K562 (cell line): ENCODE measurements around the gene GRIK5. TPM values are rescaled to one million over a fixed set of nuclear protein-coding genes. Genes with fewer than 3 reads are reported as not detected.

Source experiments
- ASH1L ChIP-seq: fragments of 450-650 bp; IDR thresholded peaks from 2 replicates; pipeline ENCODE4 v1.6.1; 2018; ENCODE audit warnings: borderline replicate concordance, mild to moderate bottlenecking, low read depth; ENCODE audit not compliant: partially characterized antibody
- CXXC5 ChIP-seq: fragments of 250-450 bp; sonication (Bioruptor Pico); IDR thresholded peaks from 2 replicates; pipeline ENCODE4 v1.8.0; 2022; ENCODE audit warnings: inconsistent platforms, mild to moderate bottlenecking, moderate library complexity
- ETV5 ChIP-seq: sonication (generic); formaldehyde crosslinking; IDR thresholded peaks from 2 replicates; pipeline ENCODE4 v1.4.0; 2020; ENCODE audit warnings: low read depth, mild to moderate bottlenecking, missing genetic modification reagents
- GABPA ChIP-seq: fragments of 200-800 bp; sonication (Bioruptor generic); conservative IDR thresholded peaks from 2 replicates; pipeline ENCODE4 v1.6.1; 2016; ENCODE audit warnings: low read depth, missing genetic modification characterization, missing compliant biosample characterization
- MXI1 ChIP-seq: IDR thresholded peaks from 2 replicates; pipeline ENCODE4 v1.6.1; 2011; ENCODE audit warnings: low read depth, mild to moderate bottlenecking, improper control_type of control experiment, low read length
- MYC ChIP-seq, 2 experiments: fragments of 250-450 bp in 1 of 2; sonication (Bioruptor Pico) in 1 of 2; IDR thresholded peaks; 2 replicates each; pipeline versions ENCODE4 v1.5.1 to v1.6.1; 2012 to 2021; ENCODE audit warnings: low read depth in 2 of 2, borderline replicate concordance in 1 of 2, improper control_type of control experiment in 1 of 2, low read length in 1 of 2, mild to moderate bottlenecking in 1 of 2, moderate library complexity in 1 of 2
- NBN ChIP-seq: fragments of 450-650 bp; IDR thresholded peaks from 2 replicates; pipeline ENCODE4 v1.6.1; 2016; ENCODE audit warnings: low read depth, mild to moderate bottlenecking
- NFE2L1 ChIP-seq: fragments of 450-650 bp; IDR thresholded peaks from 2 replicates; pipeline ENCODE4 v1.6.1; 2016; ENCODE audit warnings: missing genetic modification characterization, low read depth, mild to moderate bottlenecking, missing compliant biosample characterization, moderate library complexity, borderline replicate concordance
- NFXL1 ChIP-seq: fragments of 450-650 bp; formaldehyde crosslinking; IDR thresholded peaks from 2 replicates; pipeline ENCODE4 v1.4.0; 2021; ENCODE audit warnings: mild to moderate bottlenecking
- RCOR1 ChIP-seq, 2 experiments: IDR thresholded peaks; 2 replicates each; pipeline ENCODE4 v1.6.1; 2012; ENCODE audit warnings: low read depth in 2 of 2, low read length in 2 of 2, borderline replicate concordance in 1 of 2, improper control_type of control experiment in 1 of 2
- SP1 ChIP-seq: sonication (generic); formaldehyde crosslinking; IDR thresholded peaks from 2 replicates; pipeline ENCODE4 v1.8.1; 2022; ENCODE audit warnings: mild to moderate bottlenecking, missing genetic modification reagents
- TBL1XR1 ChIP-seq, 2 experiments: IDR thresholded peaks; 2 replicates each; pipeline ENCODE4 v1.6.1; 2012; ENCODE audit warnings: improper control_type of control experiment in 2 of 2, low read length in 2 of 2, mild to moderate bottlenecking in 1 of 2
- ZNF224 ChIP-seq: sonication (generic); formaldehyde crosslinking; IDR thresholded peaks from 2 replicates; pipeline ENCODE4 v1.8.0; 2022; ENCODE audit warnings: mild to moderate bottlenecking, missing genetic modification reagents
- ZNF583 ChIP-seq: fragments of 250-450 bp; sonication (Bioruptor Pico); IDR thresholded peaks from 2 replicates; pipeline ENCODE4 v1.4.0; 2020
- ZSCAN29 ChIP-seq: fragments of 450-650 bp; IDR thresholded peaks from 2 replicates; pipeline ENCODE4 v1.6.1; 2017
- polyA plus RNA-seq, 8 experiments: library from polyadenylated mRNA; depleted of rRNA in 4 of 8; stranded (reverse) in 5 of 8; unstranded in 3 of 8; fragments of >200 nt; fragmentation: Nextera tagmentation in 2 of 8; fragmentation: Illumina TruSeq in 1 of 8; extraction: Ambion mirVana in 2 of 8; extraction: Trizol in 1 of 8; gene quantifications; 2 replicates each; pipeline versions ENCODE4 v1.2.1 to v1.2.3, GENCODE V29; 2011 to 2014; ENCODE audit warnings: inconsistent platforms in 1 of 8, missing spikeins in 1 of 8
- total RNA-seq, 7 experiments: library from RNA; depleted of rRNA in 6 of 7; stranded (reverse); fragments of >200 nt in 6 of 7; fragmentation: Illumina TruSeq in 2 of 7; extraction: Trizol in 2 of 7; gene quantifications; 2 replicates each; pipeline versions ENCODE4 v1.2.1 to v1.2.3, GENCODE V29; 2011 to 2021; ENCODE audit warnings: low replicate concordance in 1 of 7
- TF ChIP-seq, protein P1 (sequence below), 2 experiments: fragments of 450-650 bp; formaldehyde crosslinking in 1 of 2; IDR thresholded peaks; 2 replicates each; pipeline versions ENCODE4 v1.4.0 to v1.6.1; 2014 to 2020; ENCODE audit warnings: mild to moderate bottlenecking in 2 of 2, borderline replicate concordance in 1 of 2, low read depth in 1 of 2
- TF ChIP-seq, protein P2 (sequence below), 2 experiments: fragments of 450-650 bp; IDR thresholded peaks; 2 replicates each; pipeline ENCODE4 v1.6.1; 2016

The GRIK5 gene
- total and polyA plus RNA-seq, 9 of the 15 experiments (the other 6 are each of a cell fraction or from before 2014, with no cell fraction given) = 0.04 to 0.55 (median 0.27) TPM; not detected in 2

DNA sequence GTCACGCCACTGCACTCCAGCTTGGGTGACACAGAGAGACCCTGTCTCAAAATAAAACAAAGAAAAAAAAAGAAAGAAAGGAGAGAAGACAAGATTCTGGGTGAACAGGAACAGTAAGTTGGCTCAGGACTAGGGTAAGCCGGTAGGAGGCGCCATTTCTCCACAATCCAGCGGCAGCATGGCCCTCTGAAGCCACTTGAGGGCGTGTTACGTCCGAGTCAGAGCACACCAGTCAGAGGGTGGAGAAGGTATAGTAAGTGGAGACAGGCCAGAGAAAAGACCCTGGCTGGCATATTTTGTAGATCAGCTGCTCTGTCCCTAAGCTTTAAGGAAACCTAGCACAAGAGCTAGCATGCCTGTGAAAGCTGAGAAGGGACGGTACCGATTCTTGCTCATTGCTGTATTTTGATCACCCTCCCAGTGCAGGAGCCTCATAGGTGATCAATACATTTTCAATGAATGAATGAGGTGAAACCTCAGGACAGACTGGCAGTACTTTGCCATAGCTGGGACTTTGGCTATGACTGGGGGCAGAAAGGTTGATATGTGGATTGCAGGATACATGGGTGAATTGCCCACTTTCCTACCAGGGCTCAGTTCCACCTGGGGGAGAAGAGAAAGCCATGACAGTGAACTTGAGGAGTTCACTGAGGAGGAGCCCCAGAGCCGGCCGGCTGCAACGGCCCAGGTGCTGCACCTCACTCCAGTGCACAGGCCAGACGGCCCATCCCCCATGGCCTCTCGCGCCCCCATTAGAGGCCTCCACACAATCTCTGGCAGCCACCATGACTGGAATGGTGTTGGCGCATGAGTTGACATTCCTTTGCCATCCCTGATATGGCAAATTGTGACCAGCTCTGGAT lies 38.8 kb upstream of the GRIK5 start (continued):
- TF ChIP-seq, protein P1, sequence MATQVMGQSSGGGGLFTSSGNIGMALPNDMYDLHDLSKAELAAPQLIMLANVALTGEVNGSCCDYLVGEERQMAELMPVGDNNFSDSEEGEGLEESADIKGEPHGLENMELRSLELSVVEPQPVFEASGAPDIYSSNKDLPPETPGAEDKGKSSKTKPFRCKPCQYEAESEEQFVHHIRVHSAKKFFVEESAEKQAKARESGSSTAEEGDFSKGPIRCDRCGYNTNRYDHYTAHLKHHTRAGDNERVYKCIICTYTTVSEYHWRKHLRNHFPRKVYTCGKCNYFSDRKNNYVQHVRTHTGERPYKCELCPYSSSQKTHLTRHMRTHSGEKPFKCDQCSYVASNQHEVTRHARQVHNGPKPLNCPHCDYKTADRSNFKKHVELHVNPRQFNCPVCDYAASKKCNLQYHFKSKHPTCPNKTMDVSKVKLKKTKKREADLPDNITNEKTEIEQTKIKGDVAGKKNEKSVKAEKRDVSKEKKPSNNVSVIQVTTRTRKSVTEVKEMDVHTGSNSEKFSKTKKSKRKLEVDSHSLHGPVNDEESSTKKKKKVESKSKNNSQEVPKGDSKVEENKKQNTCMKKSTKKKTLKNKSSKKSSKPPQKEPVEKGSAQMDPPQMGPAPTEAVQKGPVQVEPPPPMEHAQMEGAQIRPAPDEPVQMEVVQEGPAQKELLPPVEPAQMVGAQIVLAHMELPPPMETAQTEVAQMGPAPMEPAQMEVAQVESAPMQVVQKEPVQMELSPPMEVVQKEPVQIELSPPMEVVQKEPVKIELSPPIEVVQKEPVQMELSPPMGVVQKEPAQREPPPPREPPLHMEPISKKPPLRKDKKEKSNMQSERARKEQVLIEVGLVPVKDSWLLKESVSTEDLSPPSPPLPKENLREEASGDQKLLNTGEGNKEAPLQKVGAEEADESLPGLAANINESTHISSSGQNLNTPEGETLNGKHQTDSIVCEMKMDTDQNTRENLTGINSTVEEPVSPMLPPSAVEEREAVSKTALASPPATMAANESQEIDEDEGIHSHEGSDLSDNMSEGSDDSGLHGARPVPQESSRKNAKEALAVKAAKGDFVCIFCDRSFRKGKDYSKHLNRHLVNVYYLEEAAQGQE (IDR thresholded peaks at IDR 0.05; ENCODE audit: borderline replicate concordance) = peak; percentile 90
- TF ChIP-seq, protein P1 (CRISPR knock-in tag; IDR thresholded peaks at IDR 0.05; ENCODE audit: low read depth) = no peak
- TF ChIP-seq ZNF224 (CRISPR knock-in tag) (no peak), ETV5 (CRISPR knock-in tag) (0 out of 2 replicates have a peak, but pooled peaks have one; percentile 32), NFXL1 (CRISPR knock-in tag) (no peak), CXXC5 (CRISPR knock-in tag) (peak; percentile 40; the same call in 1 of the 2 replicates), ZSCAN29 (no peak), ZNF583 (CRISPR knock-in tag) (0 out of 2 replicates have a peak, but pooled peaks have one; percentile 25), GABPA (tag) (no peak), NFE2L1 (tag) (no peak), TBL1XR1 (IDR thresholded peaks at IDR 0.05; ENCODE audit: low read length in 2 of 2) (0 out of 4 replicates have a peak, but pooled peaks of 1 of the 2 experiments have one; percentile 24), MYC (IDR thresholded peaks at IDR 0.05; ENCODE audit: low read depth, low read length) (peak; percentile 50; the same call in 1 of the 2 replicates), MYC (CRISPR knock-in tag; IDR thresholded peaks at IDR 0.05; ENCODE audit: borderline replicate concordance, low read depth) (no peak), NBN (0 out of 2 replicates have a peak, but pooled peaks have one; percentile 32), SP1 (CRISPR knock-in tag) (peak; percentile 39; the same call in 1 of the 2 replicates), MXI1 (no peak), RCOR1 (IDR thresholded peaks at IDR 0.05; ENCODE audit: borderline replicate concordance in 1 of 2, low read depth in 2 of 2, low read length in 2 of 2) (peak in 1 of 2 experiments; percentile 61; a peak in 1 of 4 replicates), ASH1L (peak; percentile 51)
- TF ChIP-seq, protein P2, sequence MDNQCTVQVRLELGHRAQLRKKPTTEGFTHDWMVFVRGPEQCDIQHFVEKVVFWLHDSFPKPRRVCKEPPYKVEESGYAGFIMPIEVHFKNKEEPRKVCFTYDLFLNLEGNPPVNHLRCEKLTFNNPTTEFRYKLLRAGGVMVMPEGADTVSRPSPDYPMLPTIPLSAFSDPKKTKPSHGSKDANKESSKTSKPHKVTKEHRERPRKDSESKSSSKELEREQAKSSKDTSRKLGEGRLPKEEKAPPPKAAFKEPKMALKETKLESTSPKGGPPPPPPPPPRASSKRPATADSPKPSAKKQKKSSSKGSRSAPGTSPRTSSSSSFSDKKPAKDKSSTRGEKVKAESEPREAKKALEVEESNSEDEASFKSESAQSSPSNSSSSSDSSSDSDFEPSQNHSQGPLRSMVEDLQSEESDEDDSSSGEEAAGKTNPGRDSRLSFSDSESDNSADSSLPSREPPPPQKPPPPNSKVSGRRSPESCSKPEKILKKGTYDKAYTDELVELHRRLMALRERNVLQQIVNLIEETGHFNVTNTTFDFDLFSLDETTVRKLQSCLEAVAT (IDR thresholded peaks at IDR 0.05) = peak in 1 of 2 experiments; percentile 97; a peak in 2 of 4 replicates
